IPS-NIHi7 (cell line): ENCODE data around the gene PTOV1.
A peak's percentile ranks its signal among the peaks of the same experiment; 100 is the strongest.

Source experiments
- DNase-seq: peaks from one replicate; pipeline ENCODE4 v3.0.0; 2012; ENCODE audit warnings: mixed read lengths; ENCODE audit errors: extremely low spot score

Gene PTOV1

GRCh38 chr19:49858088-49858985 is 7.4 kb downstream of the PTOV1 start:
- no peak for DNase-seq

GRCh38 chr19:49859682-49860335 is 8.8 kb downstream of the PTOV1 start:
- no peak for DNase-seq

DNA sequence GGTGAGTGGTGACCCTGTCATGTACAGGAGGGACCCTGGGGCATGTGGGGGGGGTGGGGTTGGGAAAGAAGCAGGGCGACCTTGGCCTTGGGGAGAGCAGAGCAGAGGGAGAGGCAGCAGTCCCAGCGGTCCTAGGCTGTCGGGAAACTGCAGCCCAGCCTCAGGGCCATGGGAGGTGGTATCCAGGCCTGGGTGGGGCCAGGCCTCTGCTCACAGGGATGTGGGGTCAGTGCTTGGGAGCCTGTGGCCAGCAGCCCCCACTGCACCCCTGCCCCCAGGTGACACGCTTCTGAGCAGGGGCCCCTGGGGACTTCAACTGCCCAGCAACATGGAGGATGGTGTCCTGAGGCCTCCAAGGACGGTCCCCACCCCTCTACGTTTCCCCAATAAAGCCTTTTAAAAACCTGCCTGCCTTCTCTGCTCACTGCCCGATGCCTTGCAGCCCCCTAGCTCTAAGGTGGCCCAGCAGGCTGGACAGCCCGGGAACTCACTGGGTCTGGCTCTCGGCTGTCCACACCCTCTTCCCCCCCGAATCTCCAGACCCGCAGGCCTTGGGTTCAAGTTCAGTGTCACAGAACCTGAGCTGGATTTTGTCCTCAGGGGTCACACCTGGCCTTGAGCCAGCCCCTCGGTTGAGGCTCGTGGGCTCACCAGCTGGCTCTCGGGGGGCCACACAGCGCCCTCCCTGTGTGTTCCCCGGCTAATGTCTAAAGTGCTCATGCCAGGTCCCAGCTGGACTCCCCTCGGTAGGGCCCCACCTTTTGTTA is 9.6 kb downstream of the PTOV1 start:
- no peak for DNase-seq

- no peak for DNase-seq
Observed at GRCh38 chr19:49861107-49861506, 10.1 kb downstream of the PTOV1 start.

DNA sequence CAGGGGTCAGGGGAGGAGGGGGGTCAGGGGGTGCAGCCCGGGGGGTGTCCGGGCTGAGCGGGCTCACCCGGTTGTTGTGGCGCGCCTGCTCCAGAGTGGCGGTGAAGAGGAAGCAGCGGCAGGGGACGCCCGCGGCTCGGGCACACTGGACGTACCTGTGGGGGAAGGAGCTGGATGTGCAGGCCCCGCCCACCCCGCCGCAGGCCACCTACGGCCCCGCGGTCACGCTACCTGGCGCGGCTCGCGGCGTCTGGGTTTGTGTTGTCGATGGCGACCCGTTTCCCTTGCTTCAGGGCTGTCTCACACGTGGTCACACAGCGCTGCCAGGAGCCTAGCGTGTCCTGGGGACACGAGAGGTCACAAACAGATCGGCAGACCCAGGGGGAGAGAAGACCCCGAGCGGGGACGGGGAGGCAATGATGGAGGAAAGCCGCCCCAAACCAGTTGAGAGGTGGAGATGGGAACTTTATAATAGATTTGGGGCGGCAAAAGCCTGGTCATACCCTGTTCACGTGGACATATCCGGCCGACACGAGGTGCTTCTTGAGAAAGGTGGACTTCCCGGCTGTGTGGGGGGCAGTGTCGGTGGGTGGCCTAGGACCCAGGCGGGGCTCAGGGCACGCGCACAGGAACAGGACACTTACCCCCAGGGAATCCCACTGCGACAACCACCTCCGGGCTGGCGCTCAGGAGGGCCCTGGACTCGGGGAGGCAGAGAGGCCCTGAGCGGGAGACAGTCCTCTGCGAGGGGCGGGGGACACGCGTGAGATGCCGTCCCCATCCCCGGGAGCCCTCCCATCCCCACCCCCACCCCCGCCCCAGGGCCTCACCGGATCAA is 10.8 kb downstream of the PTOV1 start:
- no peak for DNase-seq

DNA sequence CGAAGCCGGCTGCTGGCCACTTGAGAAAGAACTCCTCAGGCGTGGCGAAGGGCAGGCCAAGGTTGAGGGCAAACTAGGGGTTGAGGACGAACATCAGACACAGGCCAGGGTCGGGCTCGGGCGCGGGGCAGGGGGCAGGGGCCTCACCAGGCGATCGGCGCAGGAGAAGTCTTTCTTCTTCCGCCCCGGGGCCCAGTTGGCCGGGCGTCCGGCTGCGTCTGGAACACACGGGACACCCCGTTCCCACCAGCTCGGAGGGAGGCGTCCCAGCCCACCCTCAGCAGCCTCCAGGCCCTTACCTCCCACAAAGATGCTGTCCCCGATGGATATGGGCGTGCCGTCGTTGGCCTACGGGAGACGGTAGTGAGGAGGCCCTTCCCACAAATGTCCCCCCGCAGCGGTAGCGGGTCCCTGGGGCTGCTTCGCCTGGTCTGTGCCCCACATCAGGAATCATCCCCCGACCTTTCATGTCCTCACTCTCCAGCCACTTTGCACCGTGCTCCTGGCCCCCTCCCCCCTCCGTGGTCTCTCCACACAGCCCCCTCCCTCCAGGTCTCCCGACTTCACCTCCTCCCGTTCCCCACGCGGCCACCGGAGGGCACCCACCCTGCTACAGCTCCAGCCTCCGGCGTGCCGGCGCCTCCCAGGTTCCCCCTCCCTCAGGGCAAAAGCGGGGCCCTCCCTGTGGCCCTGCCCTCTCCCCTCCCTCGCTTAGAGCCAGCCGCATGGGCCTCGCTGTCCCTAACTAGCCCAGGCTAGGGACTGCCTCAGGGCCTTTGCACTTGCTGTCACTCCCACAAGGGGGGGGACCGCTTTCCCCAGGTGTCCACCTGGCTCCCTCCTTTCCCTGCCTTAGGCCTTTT is 11.7 kb downstream of the PTOV1 start:
- peak; percentile 70 for DNase-seq

GRCh38 chr19:49863254-49863934 is 12.4 kb downstream of the PTOV1 start:
- no peak for DNase-seq

- no peak for DNase-seq
Observed at GRCh38 chr19:49863935-49864320, 13.0 kb downstream of the PTOV1 start.

DNA sequence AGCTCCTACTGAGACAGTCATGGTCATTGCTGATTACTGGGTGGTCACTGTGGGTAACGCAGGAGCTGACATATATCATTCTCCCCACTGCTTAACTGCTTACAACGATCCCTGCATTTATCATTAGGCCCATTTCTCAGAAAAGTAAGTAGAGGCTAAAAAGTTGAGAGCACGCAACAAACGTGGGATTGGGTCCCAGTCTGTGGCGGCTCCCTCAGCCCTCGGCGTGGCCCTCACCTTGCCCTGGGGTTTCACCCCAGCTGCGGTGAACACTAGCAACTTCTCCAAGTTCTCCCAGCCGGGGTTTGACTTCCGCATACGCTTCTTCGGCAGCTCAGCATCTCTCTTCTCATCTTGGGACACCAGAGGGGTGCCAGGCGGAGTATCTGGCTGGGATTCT is 13.9 kb downstream of the PTOV1 start:
- DNase-seq: no peak

DNA sequence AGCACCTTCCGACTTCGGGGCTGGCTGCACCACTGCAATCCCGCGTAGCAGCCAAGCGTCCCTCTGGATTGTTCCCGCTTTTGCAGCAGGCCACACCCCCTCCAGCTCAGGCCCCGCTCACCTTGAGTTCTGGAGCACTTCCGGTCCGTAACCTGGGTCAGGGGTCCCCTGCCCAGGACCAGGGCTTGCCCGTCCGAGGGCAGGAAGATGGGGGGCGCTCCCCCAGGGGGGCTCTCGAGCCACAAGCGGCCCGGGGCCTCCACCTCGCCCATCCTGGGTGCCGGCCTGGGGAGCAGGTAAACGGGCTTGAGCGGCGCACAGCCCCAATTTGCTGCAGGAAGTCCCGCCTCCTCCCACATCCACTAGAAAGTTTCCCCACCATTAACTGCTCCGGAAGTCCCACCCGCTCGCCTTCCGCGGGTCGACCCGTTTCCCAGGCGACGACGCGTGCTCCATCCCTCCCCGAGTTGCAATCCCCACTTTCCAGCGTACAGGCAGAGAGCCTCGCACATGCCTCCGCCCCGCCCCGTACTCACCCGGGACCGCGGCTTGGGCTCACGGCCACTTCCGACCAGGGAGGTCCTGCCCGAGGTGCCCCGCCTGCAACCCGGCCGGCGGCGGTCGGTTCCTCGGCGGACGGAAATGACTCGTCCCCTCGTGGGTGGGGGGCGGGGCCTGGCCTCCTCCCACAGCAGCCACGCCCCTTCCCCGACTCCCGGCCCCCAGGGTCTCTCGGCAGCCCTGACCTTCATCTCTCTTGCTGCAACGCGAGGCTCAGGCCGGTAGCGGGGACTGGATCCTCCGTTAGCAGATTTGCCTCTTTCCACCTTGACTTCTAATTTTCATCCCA is 16.2 kb downstream of the PTOV1 start, which contains the start of gene PNKP:
TSS of gene PNKP (minus strand) at position 644 of the 850 bp plus-strand sequence. CDS start at position 272, 372 bp downstream.
- DNase-seq: peak; percentile 87

- no peak for DNase-seq
Observed at GRCh38 chr19:49869009-49869483, 18.1 kb downstream of the PTOV1 start.

DNA sequence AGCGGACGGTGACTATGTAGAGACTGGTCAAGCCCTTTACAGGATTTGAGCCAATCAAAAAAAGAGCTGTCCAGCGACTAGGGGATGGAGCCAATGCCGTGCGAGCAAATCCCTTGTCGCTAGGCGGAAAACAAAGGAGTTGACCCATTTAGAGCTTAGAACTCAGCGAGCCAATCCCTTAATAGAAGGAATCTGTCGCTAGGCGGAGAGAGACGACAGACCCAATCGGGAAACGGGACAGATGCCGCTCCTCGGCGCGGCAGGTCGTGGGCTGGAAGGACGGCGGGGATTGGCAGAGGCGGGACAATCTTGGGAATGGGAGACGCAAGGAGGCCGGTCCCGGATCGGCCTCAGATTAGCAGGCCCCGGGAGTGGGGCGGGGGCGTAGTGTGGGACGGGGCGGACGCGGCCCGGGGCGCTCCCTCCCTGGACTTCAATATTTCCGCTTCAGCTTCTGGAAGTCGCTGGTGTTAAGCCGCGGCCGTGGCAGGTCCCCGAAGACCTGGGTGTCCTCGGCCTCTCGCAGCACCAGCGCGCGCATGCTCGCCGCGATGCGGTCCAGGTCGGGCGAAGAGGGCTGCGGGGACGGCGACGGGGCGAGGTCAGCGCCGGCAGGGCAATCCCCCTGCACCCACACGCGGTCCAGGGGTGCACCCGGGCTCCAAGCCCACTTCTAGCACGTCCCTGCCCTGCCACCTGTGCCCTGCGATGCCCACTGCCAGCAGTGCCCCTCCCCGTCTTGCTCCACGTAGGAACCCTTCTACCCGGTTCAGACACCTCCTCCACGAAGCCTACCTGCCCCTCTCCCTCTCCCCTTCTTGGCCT is 18.7 kb downstream of the PTOV1 start:
- DNase-seq: peak; percentile 89

- no peak for DNase-seq
Observed at GRCh38 chr19:49870309-49870901, 19.4 kb downstream of the PTOV1 start.

DNA sequence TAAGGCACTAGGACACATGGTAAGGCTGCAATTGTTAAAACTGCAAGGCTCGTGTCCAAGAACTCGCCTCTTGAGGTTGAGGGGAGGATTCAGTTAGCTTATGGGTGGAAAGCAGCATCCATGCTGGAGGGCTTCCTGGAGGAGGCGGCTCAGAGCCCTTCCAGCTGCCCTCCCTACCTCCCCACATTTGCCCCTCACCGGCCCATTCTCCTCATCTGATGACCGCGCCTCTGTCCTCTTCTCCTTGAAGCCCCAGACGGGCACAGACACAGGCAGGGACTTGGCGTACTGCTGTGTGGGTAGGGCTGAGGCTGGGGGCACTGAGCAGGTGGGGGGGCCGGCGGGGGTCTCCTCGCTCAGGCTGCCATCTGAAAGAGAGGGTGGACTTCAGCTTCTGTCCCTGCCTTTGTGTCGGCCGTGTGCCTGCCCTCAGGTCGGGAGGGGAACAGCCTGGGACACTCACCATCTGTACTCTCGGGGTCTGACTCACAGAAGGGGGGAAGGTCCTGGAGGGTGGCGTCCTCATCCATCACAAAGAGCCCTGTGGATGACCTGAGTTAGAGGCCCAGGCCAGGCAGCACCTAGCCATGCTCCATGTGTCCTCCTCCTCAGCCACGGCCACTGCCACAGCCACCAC is 20.5 kb downstream of the PTOV1 start:
- DNase-seq: no peak

- no peak for DNase-seq
Observed at GRCh38 chr19:49872245-49873128, 21.5 kb downstream of the PTOV1 start.

DNA sequence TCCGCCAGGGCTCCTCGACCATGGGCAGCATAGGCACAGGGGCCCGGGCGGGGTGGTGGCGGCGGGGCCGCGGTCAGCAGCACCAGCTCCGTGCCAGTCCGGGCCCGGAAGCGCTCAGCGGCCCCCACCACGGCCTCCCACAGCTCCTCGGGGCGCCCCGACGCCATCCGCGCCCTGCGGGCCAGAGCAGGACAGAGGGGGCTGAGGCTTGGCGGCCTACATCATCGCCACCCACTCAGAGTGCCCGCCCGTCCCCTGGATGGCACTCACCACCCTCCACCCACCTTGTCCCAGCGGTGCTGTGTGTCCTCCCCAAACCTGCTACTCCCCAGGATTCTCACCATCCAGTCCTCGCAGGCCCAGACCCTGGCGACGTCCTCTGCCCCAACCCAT is 22.2 kb downstream of the PTOV1 start:
- DNase-seq: no peak
